GM18507 (cell line): Measurements from ENCODE around the gene CREB3L2.

ENCODE experiments used
- DNase-seq: peaks from one replicate; pipeline ENCODE4 v3.0.0; 2011; ENCODE audit warnings: low read depth; ENCODE audit not compliant: insufficient read length; ENCODE audit errors: extremely low spot score
- FAIRE-seq: peaks from 2 replicates; lab custom pipeline; 2011; peaks lifted over from hg19 to GRCh38; lab: Jason Lieb, UNC

CREB3L2 gene

GRCh38 chr7:137870078-137870477, 131.8 kb downstream of the CREB3L2 start:
- DNase-seq (no peak), FAIRE-seq (no peak)

DNA sequence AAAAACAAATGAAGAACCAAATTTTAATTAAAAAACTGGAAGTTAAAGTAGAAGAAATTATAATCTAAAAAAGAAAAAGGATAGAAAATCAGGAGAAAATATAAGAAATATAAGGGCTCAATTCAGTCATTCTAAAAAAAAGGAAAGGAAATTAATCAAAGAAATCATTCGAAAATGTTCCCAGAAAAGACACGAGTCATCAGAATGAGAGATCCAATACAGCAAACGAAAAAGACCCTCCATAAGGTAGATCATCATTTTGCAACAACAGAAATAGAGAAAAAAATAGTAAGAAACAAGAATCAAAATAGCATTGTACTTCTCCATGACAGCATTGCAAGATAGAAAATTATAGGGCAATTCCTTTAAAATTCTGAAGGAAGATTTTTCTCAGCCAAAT, 132.6 kb downstream of the CREB3L2 start:
- DNase-seq (no peak), FAIRE-seq (no peak)

DNA sequence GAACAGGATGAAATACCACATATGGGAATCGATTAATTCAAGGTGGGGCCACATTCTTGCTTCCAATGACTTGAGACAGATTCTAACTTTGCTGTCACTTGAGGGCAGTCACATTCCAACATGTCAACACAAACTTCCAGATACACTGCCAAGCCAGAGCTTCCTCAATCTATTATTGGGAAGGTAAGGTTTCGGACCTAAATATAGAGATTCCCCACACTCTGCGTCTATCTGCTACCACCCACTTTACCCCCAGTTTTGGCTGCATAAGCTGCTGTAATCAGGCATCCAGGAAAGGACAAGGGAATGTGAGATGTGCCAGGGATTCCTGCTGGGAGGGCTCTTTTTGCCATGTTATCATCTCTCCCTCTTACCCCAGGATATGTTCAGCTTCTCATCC, 134.6 kb downstream of the CREB3L2 start:
- FAIRE-seq (no peak), DNase-seq (no peak)

DNA sequence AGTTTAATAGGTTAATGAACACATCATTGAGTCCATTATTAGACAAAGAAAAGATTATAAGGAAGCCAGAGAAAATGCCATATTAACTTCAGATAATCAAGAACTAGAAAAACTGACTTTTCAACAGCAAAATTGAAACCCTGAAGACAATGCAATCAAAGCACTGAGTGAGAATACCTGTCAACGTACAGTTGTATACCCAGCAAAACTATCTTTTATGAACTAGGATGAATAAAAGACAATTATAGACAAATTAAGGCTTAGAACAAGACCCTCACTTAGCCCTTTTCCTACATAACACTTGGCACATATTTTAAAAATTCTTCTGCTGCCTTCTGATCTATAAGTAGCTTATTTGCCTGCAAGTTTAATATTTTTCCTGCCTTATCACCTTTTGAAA, 136.1 kb downstream of the CREB3L2 start:
- DNase-seq, result no peak
- FAIRE-seq, result no peak

GRCh38 chr7:137862964-137863363, 138.9 kb downstream of the CREB3L2 start:
- no peak for DNase-seq
- FAIRE-seq, result no peak

DNA sequence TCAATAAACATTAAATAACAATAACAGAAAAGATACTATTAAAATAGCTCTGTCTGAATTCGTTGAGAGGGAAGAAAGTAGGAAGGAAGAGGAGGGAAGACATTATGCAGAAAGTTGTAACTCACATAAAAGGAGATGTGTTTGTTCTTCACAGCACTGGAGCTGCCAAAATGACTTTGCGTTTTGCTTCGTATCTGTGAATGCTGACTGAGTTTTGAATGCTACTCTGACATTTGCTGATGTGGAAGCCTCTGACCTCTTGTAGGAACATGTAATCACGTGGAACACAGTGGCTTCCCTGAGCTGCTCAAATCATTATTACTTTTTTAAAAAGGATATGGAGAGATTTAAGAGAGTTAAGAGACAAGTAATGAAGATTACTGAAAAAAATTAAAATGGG, 139.5 kb downstream of the CREB3L2 start:
- FAIRE-seq (no peak), DNase-seq (no peak)

DNA sequence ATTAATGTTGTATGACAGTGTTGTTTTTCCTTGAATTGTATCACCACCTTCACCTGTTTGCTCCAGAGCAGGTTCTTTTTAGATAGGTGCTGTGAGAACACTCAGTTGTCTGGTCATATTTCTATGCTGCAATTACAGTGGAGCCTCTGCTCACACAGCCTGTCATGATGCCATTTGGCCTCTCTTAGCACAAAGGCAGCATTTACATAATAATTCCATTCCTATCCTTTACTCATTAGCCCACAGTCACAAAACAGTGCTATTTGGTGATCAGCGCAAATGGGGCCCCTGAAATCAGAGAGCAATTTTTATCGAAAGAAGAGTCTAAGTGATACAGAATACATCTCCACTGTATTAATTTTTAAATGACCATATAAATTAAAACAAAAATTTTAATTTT, 141.3 kb downstream of the CREB3L2 start:
- DNase-seq, result no peak
- no peak for FAIRE-seq

- FAIRE-seq, result no peak
Observed at GRCh38 chr7:137853053-137853452, 148.8 kb downstream of the CREB3L2 start.

DNA sequence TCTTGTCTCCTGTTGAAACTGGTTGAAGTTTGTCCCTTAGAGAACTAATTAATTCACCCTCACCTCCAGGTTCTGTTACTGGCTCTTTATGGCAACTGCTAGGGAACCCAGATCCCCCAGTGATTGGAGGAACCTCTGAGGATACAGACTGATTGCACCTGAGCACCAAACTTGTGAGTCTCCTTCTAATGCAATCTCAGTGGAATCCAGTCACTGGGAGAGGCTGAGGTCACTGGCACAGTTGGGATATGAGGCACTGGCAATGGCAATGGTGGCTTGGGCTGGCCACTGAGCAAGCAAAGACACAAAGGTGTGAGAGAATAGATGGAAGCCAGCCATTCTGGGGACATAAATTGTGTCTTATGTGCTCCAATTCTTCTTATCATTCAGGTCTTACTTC, 149.8 kb downstream of the CREB3L2 start:
- FAIRE-seq, result no peak

More at GRCh38 chr7:137853053-137853452, 148.8 kb downstream of the CREB3L2 start:
- no peak for DNase-seq

DNA sequence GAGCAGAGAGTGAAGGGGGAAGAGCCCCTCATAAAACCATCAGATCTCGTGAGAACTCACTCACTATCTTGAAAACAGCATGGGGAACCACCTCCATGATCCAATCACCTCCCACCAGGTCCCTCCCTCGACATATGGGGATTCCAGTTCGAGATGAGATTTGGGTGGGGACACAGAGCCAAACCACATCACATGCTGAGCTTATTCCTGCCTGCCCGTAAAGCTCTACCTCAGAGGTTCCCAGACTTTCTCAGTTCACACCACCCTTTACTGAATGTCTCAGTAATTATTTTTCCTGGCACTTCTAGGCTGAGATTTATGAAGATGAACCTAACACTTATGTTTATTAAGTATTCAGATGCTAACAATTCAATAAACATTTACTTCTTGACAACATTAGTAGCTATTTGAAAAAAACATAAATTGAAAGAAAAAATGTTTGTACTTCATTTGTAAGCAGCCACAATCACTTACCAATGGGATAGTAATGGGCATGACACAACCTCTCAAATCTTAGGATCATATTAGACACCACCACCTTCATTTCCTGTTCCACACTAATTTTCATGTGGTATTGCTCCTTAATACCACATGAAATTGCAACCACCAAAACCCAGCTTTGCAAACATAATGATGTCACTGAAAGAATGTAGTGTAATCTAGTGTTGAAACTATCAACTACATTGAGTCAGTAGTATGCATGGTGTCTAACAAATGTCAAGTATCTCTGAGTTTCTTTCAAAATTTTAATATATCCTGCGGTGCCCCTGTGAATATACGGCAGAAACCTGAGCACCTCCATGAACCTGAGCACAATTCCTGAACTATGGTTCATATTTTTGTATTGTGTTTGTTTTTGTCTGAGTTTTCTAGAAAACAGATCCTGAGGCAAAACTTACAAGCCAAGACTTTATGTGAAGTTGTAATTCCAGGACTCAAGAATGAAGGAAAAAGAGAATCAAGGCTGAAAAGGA, 150.6 kb downstream of the CREB3L2 start:
- DNase-seq, result no peak
- no peak for FAIRE-seq

More for the DNA sequence above, 149.8 kb downstream of the CREB3L2 start:
- DNase-seq, result no peak

DNA sequence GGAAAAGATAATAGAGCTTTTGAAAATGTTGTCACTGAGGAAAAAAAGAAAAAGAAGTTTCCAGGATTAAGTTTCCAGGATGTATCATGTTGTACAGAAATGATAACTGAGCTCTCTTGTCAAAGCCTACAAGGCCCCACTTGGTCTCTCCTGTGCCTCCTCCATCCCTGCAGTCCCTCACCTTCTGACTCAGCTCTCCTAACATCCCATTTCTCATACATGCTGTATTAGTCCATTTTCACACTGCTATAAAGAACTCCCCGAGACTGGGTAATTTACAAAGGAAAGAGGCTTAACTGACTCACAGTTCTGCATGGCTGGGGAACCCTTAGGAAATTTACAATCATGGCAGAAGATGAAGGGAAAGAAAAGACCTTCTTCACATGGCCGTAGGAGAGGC, 151.3 kb downstream of the CREB3L2 start:
- FAIRE-seq (no peak), DNase-seq (no peak)

- no peak for FAIRE-seq
- DNase-seq, result no peak
Observed at GRCh38 chr7:137848095-137848494, 153.8 kb downstream of the CREB3L2 start.

DNA sequence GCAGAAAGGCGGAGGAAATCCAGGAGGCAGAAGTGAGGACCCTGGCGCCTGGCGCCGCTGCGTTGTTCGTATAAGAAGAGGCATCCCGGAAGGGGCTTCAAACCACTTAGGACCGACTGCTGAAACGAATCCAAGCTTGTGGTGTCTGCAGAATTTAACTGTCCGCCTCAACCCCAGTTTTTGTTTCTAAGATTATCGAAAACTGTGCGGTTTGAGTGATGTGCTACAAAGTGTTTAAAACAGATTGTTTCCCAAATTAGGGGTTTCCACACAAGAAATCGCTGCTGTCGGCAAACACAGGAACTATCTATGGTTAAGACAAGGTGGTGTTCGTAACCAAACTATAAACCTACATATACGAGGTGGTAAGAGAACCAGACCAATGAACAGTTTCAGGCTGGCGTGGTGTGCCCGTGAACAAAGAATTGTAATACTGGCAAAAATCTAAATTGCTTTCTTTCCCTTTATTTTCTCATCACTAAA, 154.3 kb downstream of the CREB3L2 start:
- no peak for DNase-seq
- no peak for FAIRE-seq

- DNase-seq (no peak), FAIRE-seq (no peak)
Observed at GRCh38 chr7:137846827-137847567, 154.9 kb downstream of the CREB3L2 start, which contains the start of gene DGKI. Gene DGKI (minus strand): TSS chr7:137846974.

GRCh38 chr7:137846549-137846826, 155.4 kb downstream of the CREB3L2 start:
- no peak for FAIRE-seq
- DNase-seq, result no peak

GRCh38 chr7:137844677-137845425, 157.0 kb downstream of the CREB3L2 start:
- no peak for DNase-seq
- FAIRE-seq, result no peak

- no peak for FAIRE-seq
- DNase-seq, result no peak
Observed at GRCh38 chr7:137839903-137840779, 161.7 kb downstream of the CREB3L2 start.

DNA sequence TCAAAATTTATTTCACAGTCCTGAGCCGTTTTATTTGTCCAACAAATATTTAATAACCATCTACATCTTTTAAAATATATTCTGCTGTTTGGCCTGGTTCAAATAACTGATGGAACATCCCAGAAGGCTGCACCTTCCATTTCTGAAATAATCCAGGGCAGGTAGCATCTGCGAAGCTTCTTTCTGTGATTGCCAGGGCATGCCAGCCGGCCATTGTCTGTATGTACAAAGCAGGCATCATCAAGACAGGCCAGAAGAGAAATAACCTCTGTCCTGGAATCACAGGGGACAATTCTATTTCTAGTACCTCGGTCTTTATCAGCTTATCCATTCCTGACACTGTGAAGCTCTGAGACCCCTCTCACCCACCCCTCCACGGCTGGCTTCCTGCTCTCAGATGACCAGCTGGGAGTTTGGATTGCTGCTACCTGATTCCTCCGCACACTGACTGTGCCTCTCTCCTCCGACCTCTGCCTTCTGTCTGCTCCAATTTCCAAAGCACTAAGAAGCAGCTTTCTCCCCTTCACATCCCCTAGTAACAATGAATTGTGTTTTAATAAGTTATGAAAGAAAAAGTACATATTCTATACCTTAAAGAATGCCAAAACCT, 163.1 kb downstream of the CREB3L2 start:
- no peak for FAIRE-seq

DNA sequence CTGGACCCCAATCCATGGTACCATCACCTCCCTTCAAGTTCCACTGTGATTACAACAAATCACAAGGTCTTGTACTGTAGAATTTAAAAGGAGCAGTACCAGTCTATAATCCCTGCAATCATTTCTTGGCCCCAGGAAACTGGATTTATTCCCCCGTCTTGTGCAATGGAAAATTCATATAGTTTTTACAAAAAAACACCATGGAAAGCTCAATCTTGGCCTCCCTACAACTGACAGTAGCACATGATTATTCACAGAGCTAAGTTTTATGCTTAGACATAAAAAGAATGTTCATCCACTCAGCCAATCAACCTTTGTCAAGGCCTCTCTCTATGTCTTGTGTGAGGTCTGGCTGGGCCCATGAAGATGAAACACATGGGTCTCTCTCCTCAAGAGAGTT, 165.3 kb downstream of the CREB3L2 start:
- FAIRE-seq, result no peak
- DNase-seq, result no peak

More for the DNA sequence above, 163.1 kb downstream of the CREB3L2 start:
- no peak for DNase-seq
